Measurements from ENCODE around the gene ALOXE3. TPM values are rescaled to one million over a fixed set of nuclear protein-coding genes. Genes with fewer than 3 reads are reported as not detected.

Gene ALOXE3
- total RNA-seq, 1 experiment from 2014 or later = 0.13 TPM

DNA sequence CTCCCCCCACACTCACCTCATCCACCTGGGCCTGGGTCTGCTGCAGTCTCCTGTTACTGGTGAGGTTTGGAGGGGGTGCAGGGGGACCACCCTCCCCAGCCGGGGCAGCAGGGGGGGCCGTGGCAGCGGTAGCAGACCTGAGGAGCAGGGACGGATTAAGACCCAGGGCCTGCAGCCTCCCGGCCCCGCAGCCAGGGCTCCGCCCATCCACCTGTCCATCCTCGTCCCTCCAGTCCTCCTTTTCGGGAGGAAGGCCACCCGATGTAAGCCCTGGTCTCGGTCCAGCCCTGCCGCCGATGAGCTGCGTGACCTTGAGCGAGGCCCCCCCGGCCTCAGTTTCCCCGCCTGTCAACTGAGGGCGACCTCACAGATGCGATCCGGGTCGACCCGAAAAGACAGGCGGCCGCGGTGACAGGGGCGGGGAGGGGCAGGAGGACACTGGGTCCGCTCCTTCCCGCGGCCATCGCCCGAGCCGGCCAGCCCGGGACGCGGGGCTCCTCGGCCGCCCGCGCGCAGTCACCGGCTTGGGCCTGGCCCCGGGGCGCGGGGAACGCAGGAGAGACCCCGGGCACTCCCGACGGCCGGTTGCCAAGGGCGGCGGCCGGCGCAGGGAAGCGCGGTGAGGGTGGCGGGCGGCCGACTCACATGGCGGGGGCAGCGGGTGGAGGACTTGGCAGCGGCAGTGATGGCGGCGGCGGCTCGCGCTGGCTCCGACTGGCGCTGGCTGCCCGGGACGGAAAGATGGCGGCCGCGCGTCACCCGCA, 44.1 kb upstream of the ALOXE3 start, which contains the start of gene VAMP2:
Gene VAMP2 (minus strand): TSS at position 716 of the 764 bp plus-strand sequence. CDS start 69 bp downstream, at position 647.
- Mint-ChIP-seq H3K9me3 (no peaks in the 10 kb centered on the region), H3K4me1 (peaks cover 38 to 42% of the 10 kb centered on the region in 2 experiments), H3K27ac (peak within 1 kb of the TSS; percentile 98 to 100 (median 99)), H3K27me3 (ENCODE audit: low read depth) (no peaks in the 10 kb centered on the region), H3K4me3 (peak within 1 kb of the TSS; percentile 86 to 95), H3K36me3 (ENCODE audit: insufficient read depth in 1 of 3, low read depth in 3 of 3) (peaks cover 10 to 26% (median 22%) of the 10 kb centered on the region in 3 experiments)
- Histone ChIP-seq H4K91ac (ENCODE audit: insufficient read length, low read depth, low read length) (peak within 1 kb of the TSS; percentile 15), H2BK15ac (ENCODE audit: low read depth, low read length) (no peak within 1 kb of the TSS), H3K27ac (ENCODE audit: insufficient read length, low read depth, low read length) (peak within 1 kb of the TSS; percentile 62), H3K79me2 (ENCODE audit: insufficient read depth, low read length) (no peaks in the 10 kb centered on the region), H3K18ac (ENCODE audit: insufficient read length, low read depth, low read length) (peak within 1 kb of the TSS; percentile 97), H4K5ac (ENCODE audit: insufficient read length, low read depth, low read length) (peak within 1 kb of the TSS; percentile 93), H3K27me3 (ENCODE audit: insufficient read depth, low read length) (no peaks in the 10 kb centered on the region), H2AFZ (ENCODE audit: low read length) (no peak within 1 kb of the TSS), H3K56ac (ENCODE audit: insufficient read length, low read depth, low read length) (no peak within 1 kb of the TSS), H2AK5ac (ENCODE audit: insufficient read length, low read length) (no peak within 1 kb of the TSS), H3K4ac (ENCODE audit: low read depth, low read length) (peak within 1 kb of the TSS; percentile 20; the same call in 1 of the 2 replicates), H4K20me1 (ENCODE audit: control insufficient read depth, insufficient read depth, insufficient read length) (no peaks in the 10 kb centered on the region), H2BK5ac (ENCODE audit: insufficient read length, low read length) (peak within 1 kb of the TSS; percentile 79), H3K4me2 (ENCODE audit: insufficient read depth, insufficient read length, low read length) (peak within 1 kb of the TSS; percentile 58), H3K9ac (ENCODE audit: extremely low read depth, insufficient read length, low read length) (peak within 1 kb of the TSS; percentile 89), H3K23ac (ENCODE audit: insufficient read length, low read depth, low read length) (peak within 1 kb of the TSS; percentile 57), H3K4me1 (ENCODE audit: insufficient read depth, low read length) (peaks cover 3% of the 10 kb centered on the region; the same call in 1 of the 2 replicates), H4K8ac (replicated peaks; ENCODE audit: insufficient read length, low read depth, low read length) (no peak within 1 kb of the TSS), H3K9me3 (ENCODE audit: control insufficient read depth, low read depth, low read length) (no peaks in the 10 kb centered on the region), H3K23me2 (ENCODE audit: insufficient read length, low read depth, low read length, poor library complexity, severe bottlenecking) (peaks cover 13% of the 10 kb centered on the region), H2BK12ac (ENCODE audit: insufficient read length, low read depth, low read length) (peak within 1 kb of the TSS; percentile 83), H2BK20ac (ENCODE audit: low read depth, low read length, poor library complexity, severe bottlenecking) (no peak within 1 kb of the TSS), H3K14ac (ENCODE audit: insufficient read depth, low read length) (peak within 1 kb of the TSS; percentile 95), H2BK120ac (ENCODE audit: low read depth, low read length, poor library complexity, severe bottlenecking) (peak within 1 kb of the TSS; percentile 62), H3T11ph (ENCODE audit: low read length) (no peak within 1 kb of the TSS), H3K79me1 (ENCODE audit: insufficient read depth, low read depth, low read length, poor library complexity, severe bottlenecking) (no peaks in the 10 kb centered on the region)
- DNase-seq = peak; percentile 79
- no peak for TF ChIP-seq CTCF (conservative IDR thresholded peaks at IDR 0.05)
- no CpG with 5 or more reads among the region's 75 CpGs for WGBS (ENCODE audit: extremely low coverage, insufficient read length, low lambda C conversion rate)

Data from H9 (cell line).